GM23338 (cell line): Measurements from ENCODE around the gene CACNA1C.

Source experiments
- CTCF ChIP-seq, 2 experiments: fragments of 200-600 bp in 1 of 2; sonication (generic) in 1 of 2; conservative IDR thresholded peaks; 2 replicates each; pipeline versions ENCODE4 v1.5.1 to v1.6.1; 2016 to 2017; ENCODE audit warnings: antibody characterized with exemption in 2 of 2, low read depth in 2 of 2, mild to moderate bottlenecking in 2 of 2, moderate library complexity in 1 of 2
- EZH2phosphoT487 ChIP-seq: fragments of 200-600 bp; sonication (generic); IDR thresholded peaks from one replicate; pipeline ENCODE4 v1.8.1; 2018; ENCODE audit warnings: antibody characterized with exemption; ENCODE audit not compliant: unreplicated experiment

- no peak for TF ChIP-seq EZH2phosphoT487
- no peak for TF ChIP-seq CTCF (conservative IDR thresholded peaks at IDR 0.05; ENCODE audit: low read depth in 2 of 2)
Observed at GRCh38 chr12:2326470-2326869, 273.7 kb downstream of the CACNA1C start.
